ENCODE measurements around the gene EPHA6. TPM values are rescaled to one million over a fixed set of nuclear protein-coding genes. Genes with fewer than 3 reads are reported as not detected.

Gene EPHA6
- total RNA-seq, 2 experiments from 2014 or later = not detected

GRCh38 chr3:97131476-97131875 lies 317.1 kb downstream of the EPHA6 start:
- CTCF ChIA-PET = no interaction called here
- POLR2A ChIA-PET = no interaction called here
- no peak overlapping the region for H3K27ac Mint-ChIP-seq
- intact Hi-C loops (cut with DNase I, micrococcal nuclease) = no loop called here
- no peaks in the 10 kb centered on the region for H3K9me3 Mint-ChIP-seq
- Histone ChIP-seq H3K27me3 (ENCODE audit: control insufficient read depth in 1 of 2, insufficient read depth in 2 of 2, low read length in 2 of 2) (no peaks in the 10 kb centered on the region), H3K9me3 (ENCODE audit: control insufficient read depth in 1 of 2, insufficient read depth in 1 of 2, low read length in 2 of 2) (peaks cover 0 to 8% of the 10 kb centered on the region in 2 experiments), H3K36me3 (ENCODE audit: insufficient read depth, low read length) (no peaks in the 10 kb centered on the region), H3K4me3 (ENCODE audit: low read length) (no peak overlapping the region), H3K27ac (ENCODE audit: low read depth in 1 of 2, low read length in 2 of 2) (no peak overlapping the region), H3K4me1 (ENCODE audit: insufficient read depth, low read length) (no peaks in the 10 kb centered on the region)
- H3K4me1 Mint-ChIP-seq (ENCODE audit: low read depth) = no peaks in the 10 kb centered on the region
- no peak overlapping the region for H3K4me3 Mint-ChIP-seq
- no peaks in the 10 kb centered on the region for H3K36me3 Mint-ChIP-seq (ENCODE audit: low read depth)
- TF ChIP-seq, protein P1, sequence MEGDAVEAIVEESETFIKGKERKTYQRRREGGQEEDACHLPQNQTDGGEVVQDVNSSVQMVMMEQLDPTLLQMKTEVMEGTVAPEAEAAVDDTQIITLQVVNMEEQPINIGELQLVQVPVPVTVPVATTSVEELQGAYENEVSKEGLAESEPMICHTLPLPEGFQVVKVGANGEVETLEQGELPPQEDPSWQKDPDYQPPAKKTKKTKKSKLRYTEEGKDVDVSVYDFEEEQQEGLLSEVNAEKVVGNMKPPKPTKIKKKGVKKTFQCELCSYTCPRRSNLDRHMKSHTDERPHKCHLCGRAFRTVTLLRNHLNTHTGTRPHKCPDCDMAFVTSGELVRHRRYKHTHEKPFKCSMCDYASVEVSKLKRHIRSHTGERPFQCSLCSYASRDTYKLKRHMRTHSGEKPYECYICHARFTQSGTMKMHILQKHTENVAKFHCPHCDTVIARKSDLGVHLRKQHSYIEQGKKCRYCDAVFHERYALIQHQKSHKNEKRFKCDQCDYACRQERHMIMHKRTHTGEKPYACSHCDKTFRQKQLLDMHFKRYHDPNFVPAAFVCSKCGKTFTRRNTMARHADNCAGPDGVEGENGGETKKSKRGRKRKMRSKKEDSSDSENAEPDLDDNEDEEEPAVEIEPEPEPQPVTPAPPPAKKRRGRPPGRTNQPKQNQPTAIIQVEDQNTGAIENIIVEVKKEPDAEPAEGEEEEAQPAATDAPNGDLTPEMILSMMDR (IDR thresholded peaks at IDR 0.05) = no peak
- DNase-seq (no peak), ATAC-seq (ENCODE audit: poor library complexity) (no peak)
- no peaks in the 10 kb centered on the region for H3K27me3 Mint-ChIP-seq

GRCh38 chr3:97138914-97139541 lies 324.6 kb downstream of the EPHA6 start:
- TF ChIP-seq, protein P1 (IDR thresholded peaks at IDR 0.05) = no peak
- Mint-ChIP-seq H3K36me3 (ENCODE audit: low read depth) (no peaks in the 10 kb centered on the region), H3K27ac (no peak overlapping the region), H3K27me3 (no peaks in the 10 kb centered on the region), H3K4me3 (no peak overlapping the region), H3K9me3 (peaks cover 9% of the 10 kb centered on the region), H3K4me1 (ENCODE audit: low read depth) (no peaks in the 10 kb centered on the region)
- Histone ChIP-seq H3K4me3 (ENCODE audit: low read length) (no peak overlapping the region), H3K36me3 (ENCODE audit: insufficient read depth, low read length) (no peaks in the 10 kb centered on the region), H3K27ac (ENCODE audit: low read depth in 1 of 2, low read length in 2 of 2) (no peak overlapping the region), H3K4me1 (ENCODE audit: insufficient read depth, low read length) (no peaks in the 10 kb centered on the region), H3K27me3 (ENCODE audit: control insufficient read depth in 1 of 2, insufficient read depth in 2 of 2, low read length in 2 of 2) (no peaks in the 10 kb centered on the region), H3K9me3 (ENCODE audit: control insufficient read depth in 1 of 2, insufficient read depth in 1 of 2, low read length in 2 of 2) (peaks cover 0 to 11% of the 10 kb centered on the region in 2 experiments)
- DNase-seq (no peak), ATAC-seq (ENCODE audit: poor library complexity) (no peak)
- CTCF ChIA-PET = no interaction called here
- intact Hi-C loops (cut with DNase I, micrococcal nuclease) = no loop called here
- POLR2A ChIA-PET = no interaction called here

GRCh38 chr3:97148931-97149330 lies 334.5 kb downstream of the EPHA6 start:
- intact Hi-C loops (cut with DNase I, micrococcal nuclease) = no loop called here
- Histone ChIP-seq H3K9me3 (ENCODE audit: control insufficient read depth in 1 of 2, insufficient read depth in 1 of 2, low read length in 2 of 2) (no peaks in the 10 kb centered on the region), H3K4me1 (ENCODE audit: insufficient read depth, low read length) (no peaks in the 10 kb centered on the region), H3K27me3 (ENCODE audit: control insufficient read depth in 1 of 2, insufficient read depth in 2 of 2, low read length in 2 of 2) (no peaks in the 10 kb centered on the region), H3K4me3 (ENCODE audit: low read length) (no peak overlapping the region), H3K36me3 (ENCODE audit: insufficient read depth, low read length) (no peaks in the 10 kb centered on the region), H3K27ac (ENCODE audit: low read depth in 1 of 2, low read length in 2 of 2) (no peak overlapping the region)
- POLR2A ChIA-PET = no interaction called here
- TF ChIP-seq, protein P1 (IDR thresholded peaks at IDR 0.05) = no peak
- Mint-ChIP-seq H3K36me3 (ENCODE audit: low read depth) (no peaks in the 10 kb centered on the region), H3K9me3 (peaks cover 8% of the 10 kb centered on the region), H3K4me1 (ENCODE audit: low read depth) (no peaks in the 10 kb centered on the region), H3K27me3 (no peaks in the 10 kb centered on the region), H3K27ac (no peak overlapping the region), H3K4me3 (no peak overlapping the region)
- CTCF ChIA-PET = no interaction called here
- ATAC-seq (ENCODE audit: poor library complexity) (no peak), DNase-seq (no peak)
